Left ventricle myocardium inferior (tissue), 1 donor: ENCODE measurements around the gene FFAR1. TPM values are rescaled to one million over a fixed set of nuclear protein-coding genes. Genes with fewer than 3 reads are reported as not detected.

Source experiments
- DNase-seq: peaks from one replicate; pipeline ENCODE4 v3.0.0-alpha.2; 2020
- H3K27ac ChIP-seq: fragments of 200-600 bp; replicated peaks from 2 replicates; pipeline ENCODE4 v1.8.0; 2021
- H3K27me3 ChIP-seq: fragments of 200-600 bp; 2 replicates; pipeline ENCODE4 v1.8.0; 2021; ENCODE audit warnings: low read depth
- H3K36me3 ChIP-seq: fragments of 200-600 bp; 2 replicates; pipeline ENCODE4 v1.8.0; 2021
- H3K4me1 ChIP-seq: fragments of 200-600 bp; 2 replicates; pipeline ENCODE4 v1.8.0; 2021
- H3K4me3 ChIP-seq: fragments of 200-600 bp; 2 replicates; pipeline ENCODE4 v1.8.0; 2021; ENCODE audit warnings: mild to moderate bottlenecking, moderate library complexity
- H3K9me3 ChIP-seq: fragments of 200-600 bp; replicated peaks from 2 replicates; pipeline ENCODE4 v1.8.0; 2021
- intact Hi-C: fragments of 100-400 bp; cut with micrococcal nuclease; formaldehyde crosslinking; loops from one replicate; pipeline ENCODE4 v1.11.0; 2022
- microRNA-seq: library from miRNA; unstranded; fragments of <30 nt; microRNA quantifications from one replicate; pipeline ENCODE4 v1.2.0, GENCODE V29; 2020
- total RNA-seq: library from RNA; stranded (reverse); fragmentation: NEBNext Ultra II Directional; extraction: Animal tissue kit (Norgen Biotek cat#: 25700); gene quantifications from one replicate; pipeline ENCODE4 v1.2.1, GENCODE V29; 2021
- TF ChIP-seq, protein P1 (sequence below): fragments of 200-600 bp; IDR thresholded peaks from 2 replicates; pipeline ENCODE4 v1.8.0; 2021; ENCODE audit warnings: antibody characterized with exemption, mild to moderate bottlenecking, borderline replicate concordance
- donor health status: DM: no; HTN: yes; CAD: no; lungs with severe emphysema.

Gene FFAR1
- total RNA-seq, 1 donor from 2014 or later = not detected

DNA sequence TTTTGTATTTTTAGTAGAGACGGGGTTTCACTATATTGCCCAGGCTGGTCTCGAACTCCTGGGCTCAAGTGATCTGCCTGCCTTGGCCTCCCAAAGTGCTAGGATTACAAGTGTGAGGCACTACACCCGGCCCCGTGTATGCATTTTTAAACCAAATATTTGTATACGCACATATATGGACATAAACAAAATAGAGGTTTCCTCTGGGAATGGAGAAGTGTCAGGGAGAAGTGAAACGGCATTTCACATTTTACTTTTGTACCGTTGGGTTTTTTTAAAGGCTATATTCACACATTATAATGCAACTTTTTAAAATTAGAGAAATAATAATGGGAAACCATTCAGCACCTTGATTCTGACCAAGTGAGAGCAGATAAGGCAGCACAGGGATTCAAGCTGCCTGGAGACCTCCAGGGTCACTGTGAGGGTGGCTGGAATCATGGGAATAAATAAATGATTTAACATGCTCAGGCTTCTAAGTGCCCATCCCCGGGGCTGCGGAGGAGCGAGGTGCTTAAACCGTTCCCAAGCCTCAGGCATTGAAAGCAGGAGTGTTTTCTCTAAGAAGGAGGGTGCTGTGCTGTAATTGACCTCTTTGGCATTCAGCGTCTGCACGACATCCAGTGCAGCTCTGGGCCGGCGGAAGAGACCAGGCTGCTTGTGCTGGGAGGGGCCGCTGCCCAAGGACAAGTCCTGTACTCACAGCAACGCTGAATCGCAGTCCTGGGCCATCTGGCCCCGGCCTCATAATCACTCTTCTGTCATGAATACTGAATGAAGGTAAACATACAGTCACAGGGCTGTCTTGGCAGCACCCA is 47.9 kb downstream of the FFAR1 start:
- peaks cover 14% of the 10 kb centered on the region for H3K4me1 ChIP-seq
- TF ChIP-seq, protein P1, sequence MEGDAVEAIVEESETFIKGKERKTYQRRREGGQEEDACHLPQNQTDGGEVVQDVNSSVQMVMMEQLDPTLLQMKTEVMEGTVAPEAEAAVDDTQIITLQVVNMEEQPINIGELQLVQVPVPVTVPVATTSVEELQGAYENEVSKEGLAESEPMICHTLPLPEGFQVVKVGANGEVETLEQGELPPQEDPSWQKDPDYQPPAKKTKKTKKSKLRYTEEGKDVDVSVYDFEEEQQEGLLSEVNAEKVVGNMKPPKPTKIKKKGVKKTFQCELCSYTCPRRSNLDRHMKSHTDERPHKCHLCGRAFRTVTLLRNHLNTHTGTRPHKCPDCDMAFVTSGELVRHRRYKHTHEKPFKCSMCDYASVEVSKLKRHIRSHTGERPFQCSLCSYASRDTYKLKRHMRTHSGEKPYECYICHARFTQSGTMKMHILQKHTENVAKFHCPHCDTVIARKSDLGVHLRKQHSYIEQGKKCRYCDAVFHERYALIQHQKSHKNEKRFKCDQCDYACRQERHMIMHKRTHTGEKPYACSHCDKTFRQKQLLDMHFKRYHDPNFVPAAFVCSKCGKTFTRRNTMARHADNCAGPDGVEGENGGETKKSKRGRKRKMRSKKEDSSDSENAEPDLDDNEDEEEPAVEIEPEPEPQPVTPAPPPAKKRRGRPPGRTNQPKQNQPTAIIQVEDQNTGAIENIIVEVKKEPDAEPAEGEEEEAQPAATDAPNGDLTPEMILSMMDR = no peak
- H3K36me3 ChIP-seq = no peaks in the 10 kb centered on the region
- intact Hi-C loops = no loop called here
- no peak overlapping the region for H3K4me3 ChIP-seq
- H3K9me3 ChIP-seq = no peaks in the 10 kb centered on the region
- H3K27me3 ChIP-seq = no peaks in the 10 kb centered on the region
- no peak for DNase-seq
- H3K27ac ChIP-seq = peak overlapping the region; percentile 6

DNA sequence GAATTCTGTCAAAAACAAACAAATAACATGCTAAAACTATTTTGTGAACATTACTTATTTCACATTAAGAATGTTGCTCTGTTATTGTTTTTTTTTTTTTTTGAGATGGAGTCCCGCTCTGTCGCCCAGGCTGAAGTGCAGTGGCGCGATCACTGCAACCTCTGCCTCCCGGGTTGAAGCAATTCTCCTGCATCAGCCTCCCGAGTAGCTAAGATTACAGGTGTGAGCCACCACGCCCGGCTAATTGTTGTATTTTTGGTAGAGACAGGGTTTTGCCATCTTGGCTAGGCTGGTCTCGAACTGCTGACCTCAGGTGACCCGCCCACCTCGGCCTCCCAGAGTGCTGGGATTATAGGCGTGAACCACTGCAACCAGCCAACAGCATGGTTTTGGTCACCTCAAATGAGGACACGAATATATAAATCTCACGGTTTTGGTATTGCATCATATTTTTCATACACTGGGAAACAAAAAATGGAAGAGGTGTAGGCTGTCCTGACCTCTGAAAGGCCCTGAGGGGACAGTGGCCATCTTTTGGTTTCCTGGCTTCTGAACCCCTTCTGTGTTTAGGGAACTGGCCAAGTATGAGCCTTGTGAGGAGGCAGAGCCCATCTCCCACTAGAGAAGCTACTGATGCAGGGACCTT is 48.7 kb downstream of the FFAR1 start:
- Histone ChIP-seq H3K27me3 (no peaks in the 10 kb centered on the region), H3K4me1 (peaks cover 14% of the 10 kb centered on the region), H3K36me3 (no peaks in the 10 kb centered on the region), H3K27ac (peak overlapping the region; percentile 6), H3K4me3 (no peak overlapping the region), H3K9me3 (no peaks in the 10 kb centered on the region)
- no peak for DNase-seq
- TF ChIP-seq, protein P1 = no peak
- intact Hi-C loops = no loop called here

DNA sequence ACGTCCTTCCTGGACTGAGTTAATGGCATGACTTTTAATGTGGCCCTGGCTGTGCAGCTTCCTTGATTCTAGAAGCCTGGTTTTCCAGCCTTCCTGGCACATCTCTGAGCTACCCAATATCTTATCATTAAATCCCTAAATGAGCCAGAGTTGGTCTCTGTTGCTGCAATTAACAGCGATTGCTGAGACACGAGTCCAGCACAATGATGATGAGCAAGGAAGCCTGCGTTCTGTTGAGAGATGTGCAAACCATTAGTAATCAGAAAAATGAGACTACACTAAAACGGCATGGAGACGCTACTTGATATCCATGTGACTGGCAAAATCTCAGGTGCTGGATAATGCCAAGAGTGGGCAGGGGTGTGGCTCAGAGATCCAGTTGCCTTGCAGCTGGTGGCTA is 49.4 kb downstream of the FFAR1 start:
- H3K36me3 ChIP-seq = no peaks in the 10 kb centered on the region
- H3K27ac ChIP-seq = no peak overlapping the region
- no peak for DNase-seq
- TF ChIP-seq, protein P1 = no peak
- no peaks in the 10 kb centered on the region for H3K27me3 ChIP-seq
- H3K9me3 ChIP-seq = no peaks in the 10 kb centered on the region
- peaks cover 14% of the 10 kb centered on the region for H3K4me1 ChIP-seq
- H3K4me3 ChIP-seq = no peak overlapping the region
- intact Hi-C loops = no loop called here

Small RNA genes lying within 50 kb of the gene (microRNA-seq; reads per million reads assigned to microRNA genes)
- not detected for gene MIR5196

Other genes with a start within 250 kb of the FFAR1 start
- gene FXYD3, start 232.1 kb upstream of the FFAR1 start, total RNA-seq = 1.1 TPM
- gene LGI4, start 212.8 kb upstream of the FFAR1 start, total RNA-seq = 8.4 TPM
- gene FXYD1, start 209.1 kb upstream of the FFAR1 start, total RNA-seq = 509 TPM
- not detected for gene FXYD7, start 204.6 kb upstream of the FFAR1 start, total RNA-seq
- gene FXYD5, start 193.2 kb upstream of the FFAR1 start, total RNA-seq = 23.4 TPM
- not detected for gene FAM187B, start 119.2 kb upstream of the FFAR1 start, total RNA-seq
- 4.5 TPM for gene LSR, start 98.9 kb upstream of the FFAR1 start, total RNA-seq
- 147 TPM for gene USF2, start 78.9 kb upstream of the FFAR1 start, total RNA-seq
- not detected for gene HAMP, start 65.4 kb upstream of the FFAR1 start, total RNA-seq
- not detected for gene MAG, start 55.7 kb upstream of the FFAR1 start, total RNA-seq
- gene CD22, start 18.7 kb upstream of the FFAR1 start, total RNA-seq = not detected
- not detected for gene FFAR3, start 10.6 kb downstream of the FFAR1 start, total RNA-seq
- gene GPR42, start 23.2 kb downstream of the FFAR1 start, total RNA-seq = not detected
- 0.27 TPM for gene FFAR2, start 100.4 kb downstream of the FFAR1 start, total RNA-seq
- gene KRTDAP, start 142.6 kb downstream of the FFAR1 start, total RNA-seq = not detected
- 7.9 TPM for gene DMKN, start 165.7 kb downstream of the FFAR1 start, total RNA-seq
- gene SBSN, start 180.4 kb downstream of the FFAR1 start, total RNA-seq = not detected
- not detected for gene GAPDHS, start 185.6 kb downstream of the FFAR1 start, total RNA-seq
- 84.3 TPM for gene TMEM147, start 197.7 kb downstream of the FFAR1 start, total RNA-seq
- not detected for gene ATP4A, start 215.8 kb downstream of the FFAR1 start, total RNA-seq
- gene PMIS2, start 238.3 kb downstream of the FFAR1 start, total RNA-seq = not detected